ENCODE data around the gene ZNG1F.
"Not testable (repeated sequence)": the region's sequence is repeated elsewhere in the genome, so short reads cannot be mapped to it uniquely, and the experiment has no call there.

ZNG1F gene

GRCh38 chr9:41123812-41124211 lies 65.3 kb downstream of the ZNG1F start:
- FAIRE-seq, result not testable (repeated sequence)

DNA sequence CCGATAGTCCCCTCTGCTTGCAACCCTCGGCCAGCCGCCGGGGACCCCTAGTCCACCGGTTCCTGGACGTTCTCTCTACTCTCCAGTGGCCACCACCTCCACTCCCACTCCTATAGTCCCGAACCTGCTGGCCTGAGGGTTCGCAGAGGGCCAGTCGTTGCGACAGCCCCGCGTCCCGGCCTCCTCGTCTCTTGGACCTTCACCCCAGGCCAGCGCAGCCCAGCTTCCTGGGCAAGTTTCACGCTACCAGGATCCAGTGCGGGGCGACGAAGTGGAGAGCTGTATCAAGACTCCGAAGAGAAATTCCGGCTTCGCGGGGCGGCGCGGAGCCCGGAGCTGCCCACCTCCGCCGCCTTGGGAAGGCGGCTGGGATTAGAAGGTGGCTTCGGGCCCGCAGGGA lies 65.7 kb downstream of the ZNG1F start:
- DNase-seq (ENCODE audit: low spot score); FAIRE-seq: not testable (repeated sequence)

More at GRCh38 chr9:41123812-41124211, 65.3 kb downstream of the ZNG1F start:
- DNase-seq (ENCODE audit: low spot score), result not testable (repeated sequence)

GRCh38 chr9:41120696-41121095 lies 68.4 kb downstream of the ZNG1F start:
- DNase-seq (ENCODE audit: low spot score); FAIRE-seq: not testable (repeated sequence)

DNA sequence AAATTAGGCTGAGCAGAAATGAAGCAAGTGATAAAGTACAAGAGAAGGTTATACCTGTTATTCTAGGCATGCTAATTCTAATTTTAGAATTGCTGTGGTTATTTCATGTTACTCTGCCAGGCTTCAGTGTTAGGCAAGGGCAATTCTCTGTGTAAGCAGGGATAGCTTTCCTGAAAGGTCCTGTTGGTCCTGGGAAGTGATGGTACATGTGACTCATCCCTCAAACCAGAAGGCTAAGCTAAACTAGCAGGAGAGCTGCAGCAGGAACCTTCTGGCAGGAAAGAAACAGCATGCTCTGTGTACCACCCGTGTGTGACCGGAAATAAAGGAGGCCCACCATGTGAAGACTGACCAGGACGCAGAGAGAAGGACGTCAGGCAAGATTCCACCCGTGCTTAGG lies 69.4 kb downstream of the ZNG1F start:
- DNase-seq (ENCODE audit: low spot score); FAIRE-seq: not testable (repeated sequence)

GRCh38 chr9:41119311-41119710 lies 69.8 kb downstream of the ZNG1F start:
- DNase-seq (ENCODE audit: low spot score); FAIRE-seq: not testable (repeated sequence)

- FAIRE-seq; DNase-seq (ENCODE audit: low spot score): not testable (repeated sequence)
Observed at GRCh38 chr9:41113348-41113747, 75.8 kb downstream of the ZNG1F start.

GRCh38 chr9:41111414-41111813 lies 77.7 kb downstream of the ZNG1F start:
- DNase-seq (ENCODE audit: low spot score); FAIRE-seq: not testable (repeated sequence)

DNA sequence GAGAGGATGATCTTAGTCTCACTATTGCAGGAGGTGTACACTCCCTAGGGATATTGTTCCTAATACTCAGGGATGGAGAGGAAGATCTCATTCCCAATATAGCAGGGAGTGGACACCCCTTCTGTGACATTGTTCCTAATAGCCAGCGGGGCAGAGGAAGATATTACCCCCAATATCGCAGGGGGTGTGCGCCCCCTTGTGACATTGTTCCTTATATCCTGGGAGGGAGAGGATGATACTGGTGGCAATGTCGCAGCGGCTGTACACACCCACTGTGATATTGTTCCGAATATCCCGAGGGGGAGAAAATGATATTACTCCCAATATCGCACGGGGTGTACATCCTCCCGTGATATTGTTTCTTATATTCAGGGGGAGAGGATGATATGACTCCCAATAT lies 78.2 kb downstream of the ZNG1F start:
- FAIRE-seq; DNase-seq (ENCODE audit: low spot score): not testable (repeated sequence)

GRCh38 chr9:41109253-41109652 lies 79.9 kb downstream of the ZNG1F start:
- not testable (repeated sequence) for DNase-seq (ENCODE audit: low spot score); FAIRE-seq

DNA sequence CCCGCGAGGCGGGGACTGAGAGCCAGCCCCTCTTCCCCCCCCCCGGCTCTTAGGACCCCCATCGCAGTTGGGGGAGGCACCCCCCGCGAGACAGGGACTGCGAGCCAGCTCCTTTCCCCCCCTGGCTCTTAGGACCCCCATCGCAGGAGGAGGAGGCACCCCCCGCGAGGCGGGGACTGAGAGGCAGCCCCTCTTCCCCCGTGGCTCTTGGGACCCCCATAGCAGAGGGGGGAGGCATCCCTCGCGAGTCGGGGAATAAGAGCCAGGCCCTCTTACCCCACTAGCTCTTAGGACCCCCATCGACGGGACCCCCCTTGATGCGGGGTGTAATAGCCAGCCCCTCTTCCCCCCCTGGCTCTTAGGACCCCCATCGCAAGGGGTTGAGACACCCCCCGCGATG lies 80.3 kb downstream of the ZNG1F start:
- not testable (repeated sequence) for FAIRE-seq; DNase-seq (ENCODE audit: low spot score)

DNA sequence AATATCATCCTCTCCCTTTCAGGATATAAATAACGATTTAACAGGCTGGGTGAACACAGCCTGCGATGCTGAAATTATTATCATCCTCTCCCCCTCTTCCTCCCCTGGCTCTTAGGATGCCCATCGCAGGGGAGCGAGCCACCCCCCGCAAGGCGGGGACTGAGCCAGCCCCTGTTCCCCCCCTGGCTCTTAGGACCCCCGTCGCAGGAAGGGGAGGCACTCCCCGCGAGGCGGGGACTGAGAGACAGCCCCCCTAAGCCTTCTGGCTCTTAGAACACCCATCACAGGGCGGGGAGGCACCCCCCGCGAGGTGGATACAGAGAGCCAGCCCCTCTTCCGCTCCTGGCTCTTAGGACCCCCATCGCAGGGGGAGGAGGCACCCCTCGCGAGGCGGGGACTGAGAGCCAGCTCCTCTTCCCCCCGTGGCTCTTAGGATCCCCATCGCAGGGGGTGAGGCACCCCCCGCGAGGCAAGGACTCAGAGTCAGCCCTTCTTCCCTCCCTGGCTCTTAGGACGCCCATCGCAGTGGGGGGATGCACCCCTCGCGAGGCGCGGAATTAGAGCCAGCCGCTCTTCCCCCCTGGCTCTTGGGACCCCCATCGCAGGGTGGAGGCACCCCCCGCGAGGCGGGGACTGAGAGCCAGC lies 82.5 kb downstream of the ZNG1F start:
- FAIRE-seq; DNase-seq (ENCODE audit: low spot score): not testable (repeated sequence)

DNA sequence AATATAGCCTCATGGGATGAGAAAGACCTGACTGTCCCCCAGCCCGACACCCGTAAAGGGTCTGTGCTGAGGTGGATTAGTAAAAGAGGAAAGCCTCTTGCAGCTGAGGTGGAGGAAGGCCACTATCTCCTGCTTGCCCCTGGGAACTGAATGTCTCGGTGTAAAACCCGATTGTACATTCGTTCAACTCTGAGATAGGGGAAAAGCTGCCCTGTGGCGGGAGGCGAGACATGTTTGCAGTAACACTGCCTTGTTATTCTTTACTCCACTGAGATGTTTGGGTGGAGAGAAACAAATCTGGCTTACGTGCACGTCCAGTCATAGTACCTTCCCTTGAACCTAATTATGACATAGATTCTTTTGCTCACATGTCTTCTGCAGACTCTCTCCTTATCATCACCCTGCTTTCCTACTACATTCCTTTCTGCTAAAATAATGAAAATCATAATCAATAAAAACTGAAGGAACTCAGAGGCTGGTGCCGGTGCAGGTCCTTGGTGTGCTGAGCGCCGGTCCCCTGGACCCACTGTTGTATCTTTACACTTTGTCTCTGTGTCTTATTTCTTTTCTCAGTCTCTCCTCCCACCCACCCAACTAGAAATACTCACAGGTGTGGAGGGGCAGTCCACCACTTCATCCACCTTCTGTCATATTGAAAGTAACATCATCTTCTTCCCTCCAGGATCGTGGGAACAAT lies 83.4 kb downstream of the ZNG1F start:
- not testable (repeated sequence) for FAIRE-seq; DNase-seq (ENCODE audit: low spot score)

DNA sequence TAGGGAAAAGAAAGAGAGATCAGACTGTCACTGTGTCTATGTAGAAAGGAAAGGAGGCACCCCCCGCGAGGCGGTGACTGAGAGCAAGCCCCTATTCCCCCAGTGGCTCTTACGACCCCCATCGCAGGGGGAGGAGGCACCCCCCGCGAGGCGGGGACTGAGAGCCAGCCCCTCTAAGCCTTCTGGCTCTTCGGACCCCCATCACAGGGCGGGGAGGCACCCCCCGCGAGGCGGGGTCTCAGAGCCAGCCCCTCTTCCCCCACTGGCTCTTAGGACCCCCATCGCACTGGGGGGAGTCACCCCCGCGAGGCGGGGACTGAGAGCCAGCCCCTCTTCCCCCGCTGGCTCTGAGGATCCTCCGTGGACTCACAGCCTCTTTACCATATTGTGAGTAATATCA lies 84.6 kb downstream of the ZNG1F start:
- not testable (repeated sequence) for FAIRE-seq; DNase-seq (ENCODE audit: low spot score)

- FAIRE-seq; DNase-seq (ENCODE audit: low spot score): not testable (repeated sequence)
Observed at GRCh38 chr9:41100508-41100907, 88.6 kb downstream of the ZNG1F start.

- not testable (repeated sequence) for FAIRE-seq
Observed at GRCh38 chr9:41098759-41099158, 90.4 kb downstream of the ZNG1F start.

GRCh38 chr9:41095060-41095459 lies 94.1 kb downstream of the ZNG1F start:
- FAIRE-seq, result not testable (repeated sequence)

More at GRCh38 chr9:41098759-41099158, 90.4 kb downstream of the ZNG1F start:
- not testable (repeated sequence) for DNase-seq (ENCODE audit: low spot score)

DNA sequence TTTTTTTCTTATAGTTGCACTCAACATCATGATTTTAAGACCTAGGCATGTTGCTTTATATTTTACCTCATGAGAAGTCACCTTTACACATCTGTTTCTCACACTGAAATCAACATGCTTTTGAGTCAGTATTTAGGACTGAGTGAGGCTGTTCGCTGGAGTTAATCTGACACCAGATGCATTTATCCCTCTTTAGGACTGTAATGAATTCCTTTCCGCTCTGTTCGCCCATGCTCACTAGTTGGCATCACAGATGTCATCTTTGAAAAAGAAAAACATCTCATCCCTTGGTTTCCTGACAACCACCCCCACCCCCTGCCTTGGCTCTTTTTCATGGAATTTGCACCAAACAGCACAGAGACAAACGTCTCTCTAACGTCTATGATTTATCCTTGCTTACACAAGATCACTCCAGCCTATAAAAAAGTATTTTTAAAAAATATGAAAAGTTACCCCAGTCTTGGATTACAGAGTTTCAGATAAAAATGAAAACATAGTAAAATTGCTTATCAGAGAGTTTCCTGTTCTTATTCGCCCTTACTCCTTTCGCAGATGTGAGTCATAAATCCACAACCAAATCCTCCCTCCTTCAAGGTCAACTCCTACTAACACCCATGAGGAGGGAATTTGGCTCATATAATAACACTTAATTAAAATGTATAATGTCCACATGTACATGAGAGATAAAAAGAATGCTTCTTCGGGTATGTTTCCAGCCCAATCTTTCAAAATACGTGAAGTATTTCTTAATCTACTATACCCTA lies 94.9 kb downstream of the ZNG1F start:
- not testable (repeated sequence) for FAIRE-seq; DNase-seq (ENCODE audit: low spot score)

More at GRCh38 chr9:41095060-41095459, 94.1 kb downstream of the ZNG1F start:
- not testable (repeated sequence) for DNase-seq (ENCODE audit: low spot score)

DNA sequence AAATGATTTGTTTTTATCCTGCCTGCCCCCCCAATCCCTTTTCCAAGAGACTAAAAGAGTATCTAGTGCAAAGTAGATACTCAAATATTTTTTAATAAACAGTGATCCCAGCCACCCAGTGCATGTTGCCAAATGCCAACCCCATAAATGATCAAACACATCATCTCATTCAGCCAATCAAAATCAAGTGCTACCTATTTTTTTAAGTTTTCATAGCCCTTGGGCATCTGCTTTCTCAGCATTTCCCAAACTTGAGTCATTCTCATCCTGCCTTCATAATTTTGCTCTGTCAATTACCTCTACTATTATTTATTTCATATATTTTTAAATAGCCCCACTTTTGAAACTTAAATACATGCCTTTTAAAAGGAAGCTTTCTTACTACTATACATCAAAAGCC lies 98.2 kb downstream of the ZNG1F start:
- DNase-seq (ENCODE audit: low spot score); FAIRE-seq: not testable (repeated sequence)

GRCh38 chr9:41090386-41090785 lies 98.7 kb downstream of the ZNG1F start:
- not testable (repeated sequence) for DNase-seq (ENCODE audit: low spot score); FAIRE-seq

- FAIRE-seq; DNase-seq (ENCODE audit: low spot score): not testable (repeated sequence)
Observed at GRCh38 chr9:41088450-41089059, 100.6 kb downstream of the ZNG1F start.

- not testable (repeated sequence) for FAIRE-seq; DNase-seq (ENCODE audit: low spot score)
Observed at GRCh38 chr9:41087929-41088328, 101.2 kb downstream of the ZNG1F start.

All from urothelium cell line (cell line).